Measurements from ENCODE around the gene REEP6.

DNA sequence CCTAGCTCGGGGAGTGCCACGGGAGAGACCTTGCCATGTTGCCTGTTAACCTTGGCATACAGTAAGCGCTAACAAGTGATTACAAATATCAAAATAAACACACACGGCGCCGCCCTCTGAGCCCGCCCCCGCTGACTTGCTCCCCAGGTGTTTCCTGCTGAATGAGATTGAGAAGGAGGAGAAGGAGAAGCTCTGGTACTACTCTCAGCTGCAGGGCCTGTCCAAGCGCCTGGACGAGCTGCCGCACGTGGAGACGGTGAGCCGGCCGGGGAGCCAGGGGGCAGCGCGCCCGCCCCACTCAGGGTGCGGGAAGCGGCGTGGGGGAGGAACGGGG is 36.0 kb upstream of the REEP6 start:
- TF ChIP-seq RAD21 (IDR thresholded peaks at IDR 0.05 in 1 of 2, conservative IDR thresholded peaks at IDR 0.05 in 1 of 2; ENCODE audit: low read depth in 2 of 2, low read length in 2 of 2): no peak
- TF ChIP-seq, protein P1, sequence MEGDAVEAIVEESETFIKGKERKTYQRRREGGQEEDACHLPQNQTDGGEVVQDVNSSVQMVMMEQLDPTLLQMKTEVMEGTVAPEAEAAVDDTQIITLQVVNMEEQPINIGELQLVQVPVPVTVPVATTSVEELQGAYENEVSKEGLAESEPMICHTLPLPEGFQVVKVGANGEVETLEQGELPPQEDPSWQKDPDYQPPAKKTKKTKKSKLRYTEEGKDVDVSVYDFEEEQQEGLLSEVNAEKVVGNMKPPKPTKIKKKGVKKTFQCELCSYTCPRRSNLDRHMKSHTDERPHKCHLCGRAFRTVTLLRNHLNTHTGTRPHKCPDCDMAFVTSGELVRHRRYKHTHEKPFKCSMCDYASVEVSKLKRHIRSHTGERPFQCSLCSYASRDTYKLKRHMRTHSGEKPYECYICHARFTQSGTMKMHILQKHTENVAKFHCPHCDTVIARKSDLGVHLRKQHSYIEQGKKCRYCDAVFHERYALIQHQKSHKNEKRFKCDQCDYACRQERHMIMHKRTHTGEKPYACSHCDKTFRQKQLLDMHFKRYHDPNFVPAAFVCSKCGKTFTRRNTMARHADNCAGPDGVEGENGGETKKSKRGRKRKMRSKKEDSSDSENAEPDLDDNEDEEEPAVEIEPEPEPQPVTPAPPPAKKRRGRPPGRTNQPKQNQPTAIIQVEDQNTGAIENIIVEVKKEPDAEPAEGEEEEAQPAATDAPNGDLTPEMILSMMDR (IDR thresholded peaks at IDR 0.05; ENCODE audit: control extremely low read depth in 1 of 3, insufficient read depth in 1 of 3, low read depth in 1 of 3, low read length in 3 of 3): no peak
- no peak for TF ChIP-seq POLR2AphosphoS5 (IDR thresholded peaks at IDR 0.05; ENCODE audit: low read depth, low read length)
- no peak for TF ChIP-seq POLR2A (IDR thresholded peaks at IDR 0.05; ENCODE audit: control extremely low read depth in 1 of 2, low read depth in 2 of 2, low read length in 2 of 2)
- TF ChIP-seq CREB1 (IDR thresholded peaks at IDR 0.05): no peak
- TF ChIP-seq CHD2 (IDR thresholded peaks at IDR 0.05; ENCODE audit: low read length): no peak
- no peak for TF ChIP-seq BRCA1 (IDR thresholded peaks at IDR 0.05; ENCODE audit: low read depth, low read length)
- TF ChIP-seq JUND (IDR thresholded peaks at IDR 0.05; ENCODE audit: low read length): no peak

All from H1 (cell line).